ENCODE measurements around the gene HEPHL1.

The HEPHL1 gene

GRCh38 chr11:94066901-94067429 lies 45.8 kb downstream of the HEPHL1 start:
- Histone ChIP-seq H2AFZ (ENCODE audit: low read depth, low read length, severe bottlenecking) (no peak overlapping the region), H3K79me2 (ENCODE audit: insufficient read depth, low read length) (no peaks in the 10 kb centered on the region), H4K20me1 (ENCODE audit: low read depth, low read length) (no peaks in the 10 kb centered on the region), H3F3A (ENCODE audit: insufficient read depth) (no peaks in the 10 kb centered on the region), H3K36me3 (ENCODE audit: low read length) (no peaks in the 10 kb centered on the region), H3K4me2 (ENCODE audit: low read depth, low read length, poor library complexity, severe bottlenecking) (no peak overlapping the region), H3K9ac (ENCODE audit: low read length) (no peak overlapping the region), H3K9me3 (ENCODE audit: insufficient read depth, low read length) (no peaks in the 10 kb centered on the region), H3K9me2 (replicated peaks; ENCODE audit: insufficient read depth, low read length) (no peaks in the 10 kb centered on the region), H3K27me3 (ENCODE audit: low read length) (no peaks in the 10 kb centered on the region), H3K27ac (ENCODE audit: low read depth, low read length) (no peak overlapping the region), H3K4me3 (ENCODE audit: insufficient read depth, low read length, poor library complexity, severe bottlenecking) (no peak overlapping the region)
- TF ChIP-seq CTCF (IDR thresholded peaks at IDR 0.05; ENCODE audit: insufficient read depth, low read length, poor library complexity, severe bottlenecking) = no peak
- no peak for TF ChIP-seq EZH2phosphoT487 (conservative IDR thresholded peaks at IDR 0.05; ENCODE audit: low read length)

GRCh38 chr11:94068764-94069163 lies 47.6 kb downstream of the HEPHL1 start:
- no peak for TF ChIP-seq CTCF (IDR thresholded peaks at IDR 0.05; ENCODE audit: insufficient read depth, low read length, poor library complexity, severe bottlenecking)
- TF ChIP-seq EZH2phosphoT487 (conservative IDR thresholded peaks at IDR 0.05; ENCODE audit: low read length) = no peak
- Histone ChIP-seq H3K27ac (ENCODE audit: low read depth, low read length) (no peak overlapping the region), H3K27me3 (ENCODE audit: low read length) (no peaks in the 10 kb centered on the region), H3K36me3 (ENCODE audit: low read length) (no peaks in the 10 kb centered on the region), H3K4me3 (ENCODE audit: insufficient read depth, low read length, poor library complexity, severe bottlenecking) (no peak overlapping the region), H2AFZ (ENCODE audit: low read depth, low read length, severe bottlenecking) (no peak overlapping the region), H3K9me3 (ENCODE audit: insufficient read depth, low read length) (no peaks in the 10 kb centered on the region), H4K20me1 (ENCODE audit: low read depth, low read length) (no peaks in the 10 kb centered on the region), H3K79me2 (ENCODE audit: insufficient read depth, low read length) (no peaks in the 10 kb centered on the region), H3K9ac (ENCODE audit: low read length) (no peak overlapping the region), H3K9me2 (replicated peaks; ENCODE audit: insufficient read depth, low read length) (no peaks in the 10 kb centered on the region), H3F3A (ENCODE audit: insufficient read depth) (no peaks in the 10 kb centered on the region), H3K4me2 (ENCODE audit: low read depth, low read length, poor library complexity, severe bottlenecking) (no peak overlapping the region)

DNA sequence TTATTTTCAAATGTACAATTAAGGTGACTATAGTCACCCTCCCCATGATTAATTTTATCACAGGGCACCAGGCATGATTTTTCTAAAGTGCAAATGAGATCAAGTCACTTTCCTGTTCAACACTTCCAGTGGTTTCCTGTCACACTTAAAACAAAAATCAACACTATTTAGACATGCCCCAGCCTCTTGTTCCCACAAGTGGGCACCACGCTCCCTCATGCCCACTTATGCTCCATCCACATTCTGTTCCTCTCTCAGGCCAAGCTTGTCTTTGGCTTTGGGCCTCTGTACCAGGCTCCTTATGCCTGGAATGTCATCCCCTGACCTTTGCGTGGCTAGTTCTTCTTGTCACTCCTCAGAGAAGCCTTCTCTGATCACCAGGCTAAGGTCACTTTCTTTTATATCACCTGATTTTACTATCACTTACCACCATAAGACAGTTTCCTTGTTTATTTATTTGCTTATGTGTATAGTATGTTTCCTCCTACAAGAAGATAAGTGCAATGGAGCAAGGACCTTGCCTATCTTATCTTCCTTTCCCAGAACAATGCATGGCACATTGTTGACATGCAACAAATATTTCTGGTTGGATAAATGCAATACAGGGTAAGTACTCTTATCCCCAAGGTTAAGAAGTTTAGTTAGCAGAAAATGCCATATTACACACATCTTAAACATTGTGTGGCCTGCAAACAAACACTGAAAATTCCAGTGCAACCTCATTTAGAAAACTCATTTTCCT lies 56.6 kb downstream of the HEPHL1 start:
- Histone ChIP-seq H3F3A (ENCODE audit: insufficient read depth) (no peaks in the 10 kb centered on the region), H4K20me1 (ENCODE audit: low read depth, low read length) (no peaks in the 10 kb centered on the region), H3K9me2 (replicated peaks; ENCODE audit: insufficient read depth, low read length) (no peaks in the 10 kb centered on the region), H3K4me2 (ENCODE audit: low read depth, low read length, poor library complexity, severe bottlenecking) (no peak overlapping the region), H3K79me2 (ENCODE audit: insufficient read depth, low read length) (no peaks in the 10 kb centered on the region), H3K36me3 (ENCODE audit: low read length) (no peaks in the 10 kb centered on the region), H3K27me3 (ENCODE audit: low read length) (no peaks in the 10 kb centered on the region), H3K4me3 (ENCODE audit: insufficient read depth, low read length, poor library complexity, severe bottlenecking) (no peak overlapping the region), H3K9ac (ENCODE audit: low read length) (no peak overlapping the region), H3K9me3 (ENCODE audit: insufficient read depth, low read length) (no peaks in the 10 kb centered on the region), H3K27ac (ENCODE audit: low read depth, low read length) (no peak overlapping the region), H2AFZ (ENCODE audit: low read depth, low read length, severe bottlenecking) (no peak overlapping the region)
- no peak for TF ChIP-seq EZH2phosphoT487 (conservative IDR thresholded peaks at IDR 0.05; ENCODE audit: low read length)
- TF ChIP-seq CTCF (IDR thresholded peaks at IDR 0.05; ENCODE audit: insufficient read depth, low read length, poor library complexity, severe bottlenecking) = no peak

Measured in SU-DHL-6 (cell line).